Transverse colon (tissue), 4 donors: ENCODE results near the gene EGFR. TPM values are rescaled to one million over a fixed set of nuclear protein-coding genes. Genes with fewer than 3 reads are reported as not detected.

Source experiments
- DNase-seq: peaks from one replicate; pipeline ENCODE4 v3.0.0-alpha.2; 2019
- H3K27ac ChIP-seq, 4 donors: fragments of 200-600 bp; sonication (generic); 2 replicates each; pipeline ENCODE4 v1.5.1; 2016 to 2018; ENCODE audit warnings: inconsistent platforms in 4 of 4
- H3K27me3 ChIP-seq: fragments of 200-600 bp; sonication (generic); 2 replicates; pipeline ENCODE4 v1.5.1; 2017; ENCODE audit warnings: inconsistent platforms
- H3K36me3 ChIP-seq, 4 donors: fragments of 200-600 bp; sonication (generic); 2 replicates each; pipeline ENCODE4 v1.5.1; 2017 to 2019; ENCODE audit warnings: inconsistent platforms in 4 of 4
- H3K4me1 ChIP-seq, 4 donors: fragments of 200-600 bp; sonication (generic); 2 replicates each; pipeline ENCODE4 v1.5.1; 2017 to 2020; ENCODE audit warnings: inconsistent platforms in 4 of 4
- H3K4me3 ChIP-seq, 4 donors: fragments of 200-600 bp; sonication (generic); 1 replicate in 1 of 4; 2 replicates in 3 of 4; pipeline versions ENCODE4 v1.5.1 to v1.6.1; 2017 to 2019; ENCODE audit warnings: inconsistent platforms in 4 of 4
- H3K9me3 ChIP-seq, 2 donors: fragments of 200-600 bp; sonication (generic); 2 replicates each; pipeline ENCODE4 v1.5.1; 2017 to 2019; ENCODE audit warnings: inconsistent platforms in 2 of 2
- CTCF ChIP-seq, 5 experiments: fragments of 200-600 bp in 3 of 5; fragments of 450-650 bp in 2 of 5; sonication (generic) in 3 of 5; IDR thresholded peaks; 1 replicate in 2 of 5; 2 replicates in 3 of 5; pipeline ENCODE4 v1.5.1; 2016 to 2017; ENCODE audit warnings: antibody characterized with exemption in 5 of 5, inconsistent platforms in 3 of 5, mild to moderate bottlenecking in 2 of 5, moderate library complexity in 1 of 5
- EP300 ChIP-seq: sonication (generic); formaldehyde crosslinking; IDR thresholded peaks from one replicate; pipeline ENCODE4 v1.6.1; 2017; ENCODE audit warnings: antibody characterized with exemption, low read depth
- POLR2A ChIP-seq: fragments of 450-650 bp; IDR thresholded peaks from one replicate; pipeline ENCODE4 v1.6.1; 2016; ENCODE audit warnings: antibody characterized with exemption, mild to moderate bottlenecking, moderate library complexity
- POLR2AphosphoS5 ChIP-seq, 3 donors: sonication (generic); formaldehyde crosslinking; IDR thresholded peaks; one replicate each; pipeline ENCODE4 v1.6.1; 2016; ENCODE audit warnings: antibody characterized with exemption in 3 of 3
- whole genome bisulfite sequencing, 2 donors: methylation state at CpG; one replicate each; pipeline ENCODE4 v1.1.5; 2018; ENCODE audit warnings: low coverage in 1 of 2; 5-methylcytosine and 5-hydroxymethylcytosine counted together
- in situ Hi-C, 4 donors: fragments of 200-750 bp; cut with MboI; loops; one replicate each; pipeline versions ENCODE4 v1.15.0 to v1.15.1; 2017; ENCODE audit warnings: low sequenced_read_pairs in 3 of 4, low pct_ligation_motif_present in 1 of 4, low pct_unique_long_range_greater_than_20kb in 1 of 4
- intact Hi-C: fragments of 100-400 bp; cut with DNase I; formaldehyde crosslinking; loops from one replicate; pipeline ENCODE4 v1.15.1; 2023; ENCODE audit warnings: low total_unique reads
- total RNA-seq, 4 donors: library from RNA; depleted of rRNA; stranded (reverse); fragments of >200 nt; gene quantifications; one replicate each; pipeline ENCODE4 v1.1.0, GENCODE V29; 2016

EGFR gene
- total RNA-seq, 4 donors from 2014 or later, result 40.0 to 85.7 (median 72.9) TPM

GRCh38 chr7:55202150-55202913 lies 183.5 kb downstream of the EGFR start:
- H3K4me3 ChIP-seq, result no peak overlapping the region
- TF ChIP-seq EP300 (no peak), CTCF (IDR thresholded peaks at IDR 0.05) (no peak), POLR2AphosphoS5 (IDR thresholded peaks at IDR 0.05) (no peak), POLR2A (no peak)
- H3K27ac ChIP-seq, result no peak overlapping the region
- no peaks in the 10 kb centered on the region for H3K27me3 ChIP-seq
- peaks cover 0 to 2% (median 0%) of the 10 kb centered on the region in 4 donors for H3K4me1 ChIP-seq
- 84 to 100% methylated on average over 1 to 13 of the region's 13 CpGs for WGBS, 2 donors
- intact Hi-C loops, result no loop called here
- peaks cover 0 to 36% (median 4%) of the 10 kb centered on the region in 4 donors for H3K36me3 ChIP-seq
- no peaks in the 10 kb centered on the region for H3K9me3 ChIP-seq
- in situ Hi-C loops, result no loop called here
- no peak for DNase-seq

GRCh38 chr7:55203300-55203699 lies 184.5 kb downstream of the EGFR start:
- in situ Hi-C loops, result no loop called here
- no peak for TF ChIP-seq EP300
- no peak for TF ChIP-seq POLR2AphosphoS5 (IDR thresholded peaks at IDR 0.05)
- TF ChIP-seq POLR2A, result no peak
- TF ChIP-seq CTCF (IDR thresholded peaks at IDR 0.05), result no peak
- intact Hi-C loops, result no loop called here
- H3K9me3 ChIP-seq, result no peaks in the 10 kb centered on the region
- no peaks in the 10 kb centered on the region for H3K27me3 ChIP-seq
- 92 to 95% methylated on average over 2 to 7 of the region's 7 CpGs for WGBS, 2 donors
- DNase-seq, result no peak
- H3K4me3 ChIP-seq, result no peak overlapping the region
- H3K27ac ChIP-seq, result no peak overlapping the region
- H3K36me3 ChIP-seq, result peaks cover 0 to 36% (median 4%) of the 10 kb centered on the region in 4 donors
- H3K4me1 ChIP-seq, result peaks cover 0 to 2% (median 0%) of the 10 kb centered on the region in 4 donors

GRCh38 chr7:55205124-55205955 lies 186.5 kb downstream of the EGFR start:
- 0 to 83% methylated on average over 1 to 16 of the region's 16 CpGs for WGBS, 2 donors
- in situ Hi-C loops, result no loop called here
- no peak overlapping the region for H3K4me3 ChIP-seq

More at GRCh38 chr7:55205124-55205955, 186.5 kb downstream of the EGFR start:
- no peak for DNase-seq
- Histone ChIP-seq H3K4me1 (peaks cover 5 to 14% (median 9%) of the 10 kb centered on the region in 4 donors), H3K36me3 (peaks cover 0 to 32% (median 4%) of the 10 kb centered on the region in 4 donors), H3K27me3 (no peaks in the 10 kb centered on the region), H3K27ac (no peak overlapping the region), H3K9me3 (no peaks in the 10 kb centered on the region)
- intact Hi-C loops, result no loop called here
- TF ChIP-seq CTCF (IDR thresholded peaks at IDR 0.05), result no peak
- no peak for TF ChIP-seq EP300
- TF ChIP-seq POLR2A, result no peak
- TF ChIP-seq POLR2AphosphoS5 (IDR thresholded peaks at IDR 0.05), result no peak
